ENCODE measurements around the gene SLC22A17. TPM values are rescaled to one million over a fixed set of nuclear protein-coding genes. Genes with fewer than 3 reads are reported as not detected.

The SLC22A17 gene
- total and polyA plus RNA-seq, 2 of the 13 experiments (the other 11 are each of a cell fraction or from before 2014, with no cell fraction given): 0.95 to 1.1 TPM

GRCh38 chr14:23380197-23380914 lies 27.7 kb upstream of the SLC22A17 start (continued):
- TF ChIP-seq E2F2 (CRISPR knock-in tag; IDR thresholded peaks at IDR 0.05; ENCODE audit: borderline replicate concordance) (no peak), ZNF230 (CRISPR knock-in tag; IDR thresholded peaks at IDR 0.05) (0 out of 2 replicates have a peak, but pooled peaks have one; percentile 21), CAMTA2 (CRISPR knock-in tag; IDR thresholded peaks at IDR 0.05; ENCODE audit: borderline replicate concordance) (peak; percentile 59; the same call in 1 of the 2 replicates), ZNF251 (CRISPR knock-in tag; IDR thresholded peaks at IDR 0.05) (no peak), KDM5B (CRISPR knock-in tag; IDR thresholded peaks at IDR 0.05; ENCODE audit: borderline replicate concordance) (peak; percentile 41; the same call in 1 of the 2 replicates), ZNF776 (CRISPR knock-in tag; IDR thresholded peaks at IDR 0.05) (0 out of 2 replicates have a peak, but pooled peaks have one; percentile 42), ATF6 (CRISPR knock-in tag; conservative IDR thresholded peaks at IDR 0.05) (no peak)
